GM12872 (cell line): Measurements from ENCODE around the gene CDH7.

Source experiments
- TF ChIP-seq, protein P1 (sequence below): IDR thresholded peaks from 3 replicates; pipeline ENCODE4 v1.5.1; 2011; ENCODE audit warnings: low read depth, mild to moderate bottlenecking, low read length, moderate library complexity; ENCODE audit not compliant: insufficient read depth

CDH7 gene

DNA sequence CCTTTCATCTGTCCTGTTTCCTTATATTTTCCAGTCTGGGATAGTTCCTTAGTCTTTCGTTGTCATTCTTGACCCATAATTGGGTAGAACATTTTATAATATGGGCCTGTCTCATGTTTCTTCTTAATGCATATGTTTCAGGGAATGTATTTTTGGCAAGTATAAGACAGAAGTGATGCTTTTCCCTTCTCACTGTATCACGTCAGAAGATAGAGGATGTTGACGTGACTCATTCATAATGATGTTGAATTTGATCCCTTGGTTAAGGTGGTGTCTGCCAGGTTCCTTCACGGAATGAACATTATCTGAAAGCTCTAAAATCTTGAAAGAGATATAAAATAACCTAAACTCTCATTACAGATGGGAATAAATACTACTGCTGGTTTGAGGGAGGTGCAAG, 18.8 kb downstream of the CDH7 start:
- TF ChIP-seq, protein P1, sequence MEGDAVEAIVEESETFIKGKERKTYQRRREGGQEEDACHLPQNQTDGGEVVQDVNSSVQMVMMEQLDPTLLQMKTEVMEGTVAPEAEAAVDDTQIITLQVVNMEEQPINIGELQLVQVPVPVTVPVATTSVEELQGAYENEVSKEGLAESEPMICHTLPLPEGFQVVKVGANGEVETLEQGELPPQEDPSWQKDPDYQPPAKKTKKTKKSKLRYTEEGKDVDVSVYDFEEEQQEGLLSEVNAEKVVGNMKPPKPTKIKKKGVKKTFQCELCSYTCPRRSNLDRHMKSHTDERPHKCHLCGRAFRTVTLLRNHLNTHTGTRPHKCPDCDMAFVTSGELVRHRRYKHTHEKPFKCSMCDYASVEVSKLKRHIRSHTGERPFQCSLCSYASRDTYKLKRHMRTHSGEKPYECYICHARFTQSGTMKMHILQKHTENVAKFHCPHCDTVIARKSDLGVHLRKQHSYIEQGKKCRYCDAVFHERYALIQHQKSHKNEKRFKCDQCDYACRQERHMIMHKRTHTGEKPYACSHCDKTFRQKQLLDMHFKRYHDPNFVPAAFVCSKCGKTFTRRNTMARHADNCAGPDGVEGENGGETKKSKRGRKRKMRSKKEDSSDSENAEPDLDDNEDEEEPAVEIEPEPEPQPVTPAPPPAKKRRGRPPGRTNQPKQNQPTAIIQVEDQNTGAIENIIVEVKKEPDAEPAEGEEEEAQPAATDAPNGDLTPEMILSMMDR = no peak

GRCh38 chr18:65786474-65786873, 35.7 kb downstream of the CDH7 start:
- TF ChIP-seq, protein P1 = no peak

GRCh38 chr18:65788373-65788772, 37.6 kb downstream of the CDH7 start:
- TF ChIP-seq, protein P1 = no peak

DNA sequence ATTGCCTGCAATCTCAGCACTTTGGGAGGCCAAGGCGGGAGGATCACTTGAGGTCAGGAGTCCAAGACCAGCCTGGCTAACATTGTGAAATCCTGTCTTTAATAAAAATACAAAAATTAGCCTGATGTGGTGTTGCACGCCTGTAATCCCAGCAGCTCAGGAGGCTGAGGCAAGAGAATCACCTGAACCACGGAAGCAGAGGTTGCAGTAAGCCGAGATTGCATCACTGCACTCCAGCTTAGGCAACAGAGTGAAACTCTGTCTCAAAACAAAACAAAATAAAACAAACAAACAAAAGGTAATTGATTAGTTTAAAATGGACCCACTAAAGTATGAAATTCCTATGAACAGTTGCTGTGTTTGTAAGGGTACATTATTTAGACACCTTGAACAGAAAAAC, 39.8 kb downstream of the CDH7 start:
- TF ChIP-seq, protein P1 = no peak

GRCh38 chr18:65791719-65792118, 40.9 kb downstream of the CDH7 start:
- TF ChIP-seq, protein P1 = no peak

- TF ChIP-seq, protein P1 = no peak
These were observed 41.8 kb downstream of the CDH7 start for GRCh38 chr18:65792456-65793074.

DNA sequence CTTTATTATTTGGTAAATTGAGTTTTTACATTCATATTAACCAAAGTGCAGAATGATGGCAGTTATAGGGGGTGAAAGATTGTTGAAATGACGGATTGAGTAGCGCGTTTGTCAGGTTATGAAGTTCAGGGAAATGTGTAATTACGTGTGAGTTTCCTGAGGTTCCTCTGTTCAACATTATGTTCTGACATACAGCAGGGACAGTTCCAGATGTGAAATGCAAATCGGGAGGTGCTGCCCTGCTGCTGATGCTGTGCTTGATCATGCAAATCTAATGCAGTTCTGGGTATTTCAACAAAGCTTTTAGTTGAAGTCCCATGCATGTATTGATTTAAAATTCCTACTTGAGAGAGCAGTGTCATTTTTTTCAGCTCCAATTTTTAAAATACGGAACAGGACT, 57.9 kb downstream of the CDH7 start:
- TF ChIP-seq, protein P1 = no peak

GRCh38 chr18:65811307-65811706, 60.5 kb downstream of the CDH7 start:
- TF ChIP-seq, protein P1 = no peak
